Measurements from ENCODE around the gene DND1.

DNA sequence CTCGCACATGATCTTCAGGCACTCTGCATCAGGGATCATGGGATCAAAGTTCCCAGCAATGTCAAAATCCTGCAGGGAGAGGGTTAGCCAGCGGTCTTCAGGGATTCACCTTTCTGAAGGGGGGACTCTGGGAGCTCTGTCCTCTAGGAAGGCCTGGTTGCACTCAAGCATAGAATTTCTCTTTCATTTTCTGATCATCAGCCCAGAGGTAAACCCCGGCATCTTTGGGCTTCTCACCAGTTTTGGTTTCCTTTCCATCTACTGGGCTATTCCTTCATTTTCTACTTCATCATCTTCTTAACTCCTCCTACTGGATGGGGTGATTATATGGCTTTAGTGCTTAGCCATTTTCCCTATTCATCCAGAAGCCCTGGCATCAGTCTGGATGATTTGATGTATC, 4.6 kb upstream of the DND1 start:
- TF ChIP-seq, protein P1, sequence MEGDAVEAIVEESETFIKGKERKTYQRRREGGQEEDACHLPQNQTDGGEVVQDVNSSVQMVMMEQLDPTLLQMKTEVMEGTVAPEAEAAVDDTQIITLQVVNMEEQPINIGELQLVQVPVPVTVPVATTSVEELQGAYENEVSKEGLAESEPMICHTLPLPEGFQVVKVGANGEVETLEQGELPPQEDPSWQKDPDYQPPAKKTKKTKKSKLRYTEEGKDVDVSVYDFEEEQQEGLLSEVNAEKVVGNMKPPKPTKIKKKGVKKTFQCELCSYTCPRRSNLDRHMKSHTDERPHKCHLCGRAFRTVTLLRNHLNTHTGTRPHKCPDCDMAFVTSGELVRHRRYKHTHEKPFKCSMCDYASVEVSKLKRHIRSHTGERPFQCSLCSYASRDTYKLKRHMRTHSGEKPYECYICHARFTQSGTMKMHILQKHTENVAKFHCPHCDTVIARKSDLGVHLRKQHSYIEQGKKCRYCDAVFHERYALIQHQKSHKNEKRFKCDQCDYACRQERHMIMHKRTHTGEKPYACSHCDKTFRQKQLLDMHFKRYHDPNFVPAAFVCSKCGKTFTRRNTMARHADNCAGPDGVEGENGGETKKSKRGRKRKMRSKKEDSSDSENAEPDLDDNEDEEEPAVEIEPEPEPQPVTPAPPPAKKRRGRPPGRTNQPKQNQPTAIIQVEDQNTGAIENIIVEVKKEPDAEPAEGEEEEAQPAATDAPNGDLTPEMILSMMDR (IDR thresholded peaks at IDR 0.05) = no peak
- no peak for TF ChIP-seq MYC (IDR thresholded peaks at IDR 0.05; ENCODE audit: borderline replicate concordance, low read length)
- no peak for TF ChIP-seq POLR2A (IDR thresholded peaks at IDR 0.05; ENCODE audit: low read length)
- no peak for TF ChIP-seq E2F6 (IDR thresholded peaks at IDR 0.05; ENCODE audit: borderline replicate concordance, low read depth)
- TF ChIP-seq CHD4 (IDR thresholded peaks at IDR 0.05; ENCODE audit: borderline replicate concordance) = no peak
- no peak for TF ChIP-seq MAX (IDR thresholded peaks at IDR 0.05)

All from A549 (cell line).